K562 (cell line): Measurements from ENCODE around the gene RNF144A. TPM values are rescaled to one million over a fixed set of nuclear protein-coding genes. Genes with fewer than 3 reads are reported as not detected.

Experiments
- ARNT ChIP-seq, 2 experiments: fragments of 450-650 bp; IDR thresholded peaks; 2 replicates each; pipeline ENCODE4 v1.6.1; 2016; ENCODE audit warnings: mild to moderate bottlenecking in 1 of 2
- BRD9 ChIP-seq: fragments of 450-650 bp; IDR thresholded peaks from 2 replicates; pipeline ENCODE4 v1.6.1; 2018; ENCODE audit warnings: low read depth; ENCODE audit not compliant: partially characterized antibody
- HNRNPK ChIP-seq: fragments of 200-400 bp; formaldehyde crosslinking; IDR thresholded peaks from one replicate; pipeline ENCODE4 v1.6.1; 2018; ENCODE audit warnings: mild to moderate bottlenecking, low read depth, low read length; ENCODE audit not compliant: poor library complexity, severe bottlenecking
- MXI1 ChIP-seq: IDR thresholded peaks from 2 replicates; pipeline ENCODE4 v1.6.1; 2011; ENCODE audit warnings: low read depth, mild to moderate bottlenecking, improper control_type of control experiment, low read length
- NCOA2 ChIP-seq, 2 experiments: fragments of 450-650 bp; IDR thresholded peaks; 2 replicates each; pipeline ENCODE4 v1.6.1; 2018; ENCODE audit warnings: mild to moderate bottlenecking in 2 of 2, moderate library complexity in 1 of 2; ENCODE audit not compliant: partially characterized antibody in 2 of 2
- NELFE ChIP-seq: IDR thresholded peaks from 2 replicates; pipeline ENCODE4 v1.6.1; 2011; ENCODE audit warnings: mild to moderate bottlenecking; ENCODE audit not compliant: insufficient read depth, insufficient read length
- NR2F6 ChIP-seq: fragments of 450-650 bp; formaldehyde crosslinking; IDR thresholded peaks from 2 replicates; pipeline ENCODE4 v1.4.0; 2020; ENCODE audit warnings: mild to moderate bottlenecking
- NRF1 ChIP-seq, 2 experiments: fragments of 450-650 bp; IDR thresholded peaks in 1 of 2; conservative IDR thresholded peaks in 1 of 2; 2 replicates each; pipeline ENCODE4 v1.6.1; 2014; ENCODE audit warnings: mild to moderate bottlenecking in 2 of 2
- RAD51 ChIP-seq: fragments of 450-650 bp; IDR thresholded peaks from 2 replicates; pipeline ENCODE4 v1.7.1; 2016; ENCODE audit warnings: low read depth, mild to moderate bottlenecking, borderline replicate concordance
- REST ChIP-seq, 2 experiments: fragments of 450-650 bp; formaldehyde crosslinking in 1 of 2; IDR thresholded peaks; 2 replicates each; pipeline versions ENCODE4 v1.4.0 to v1.6.1; 2014 to 2020; ENCODE audit warnings: mild to moderate bottlenecking in 2 of 2, borderline replicate concordance in 1 of 2, low read depth in 1 of 2
- TARDBP ChIP-seq: fragments of 450-650 bp; IDR thresholded peaks from 2 replicates; pipeline ENCODE4 v1.6.1; 2016
- ZNF384 ChIP-seq: IDR thresholded peaks from 2 replicates; pipeline ENCODE4 v1.6.1; 2012; ENCODE audit warnings: low read depth, low read length, improper control_type of control experiment
- polyA plus RNA-seq, 8 experiments: library from polyadenylated mRNA; depleted of rRNA in 4 of 8; stranded (reverse) in 5 of 8; unstranded in 3 of 8; fragments of >200 nt; fragmentation: Nextera tagmentation in 2 of 8; fragmentation: Illumina TruSeq in 1 of 8; extraction: Ambion mirVana in 2 of 8; extraction: Trizol in 1 of 8; gene quantifications; 2 replicates each; pipeline versions ENCODE4 v1.2.1 to v1.2.3, GENCODE V29; 2011 to 2014; ENCODE audit warnings: inconsistent platforms in 1 of 8, missing spikeins in 1 of 8
- total RNA-seq, 7 experiments: library from RNA; depleted of rRNA in 6 of 7; stranded (reverse); fragments of >200 nt in 6 of 7; fragmentation: Illumina TruSeq in 2 of 7; extraction: Trizol in 2 of 7; gene quantifications; 2 replicates each; pipeline versions ENCODE4 v1.2.1 to v1.2.3, GENCODE V29; 2011 to 2021; ENCODE audit warnings: low replicate concordance in 1 of 7
- TF ChIP-seq, protein P1 (sequence below): sonication (generic); formaldehyde crosslinking; IDR thresholded peaks from 2 replicates; pipeline ENCODE4 v1.8.0; 2023; ENCODE audit warnings: mild to moderate bottlenecking, missing genetic modification reagents
- TF ChIP-seq, protein P2 (sequence below): fragments of 450-650 bp; IDR thresholded peaks from 2 replicates; pipeline ENCODE4 v1.6.1; 2016; ENCODE audit warnings: low read depth, mild to moderate bottlenecking, moderate library complexity

The RNF144A gene
- total and polyA plus RNA-seq, 9 of the 15 experiments (the other 6 are each of a cell fraction or from before 2014, with no cell fraction given) = 0.96 to 11.3 (median 6.2) TPM

GRCh38 chr2:7007846-7008741 is 90.9 kb downstream of the RNF144A start (continued):
- TF ChIP-seq REST (IDR thresholded peaks at IDR 0.05; ENCODE audit: borderline replicate concordance) (peak; percentile 79), REST (CRISPR knock-in tag; IDR thresholded peaks at IDR 0.05; ENCODE audit: low read depth) (no peak), TARDBP (0 out of 2 replicates have a peak, but pooled peaks have one; percentile 56), ZNF384 (0 out of 2 replicates have a peak, but pooled peaks have one; percentile 21), NCOA2 (IDR thresholded peaks at IDR 0.05; ENCODE audit: partially characterized antibody in 2 of 2) (no peak), NRF1 (conservative IDR thresholded peaks at IDR 0.05 in 1 of 2, IDR thresholded peaks at IDR 0.05 in 1 of 2) (peak; percentile 68 to 70), MXI1 (no peak), NR2F6 (CRISPR knock-in tag) (no peak), ARNT (IDR thresholded peaks at IDR 0.05) (0 out of 4 replicates have a peak, but pooled peaks of 1 of the 2 experiments have one; percentile 37), RAD51 (peak; percentile 81), BRD9 (no peak), NELFE (no peak), HNRNPK (no peak)
- TF ChIP-seq, protein P1, sequence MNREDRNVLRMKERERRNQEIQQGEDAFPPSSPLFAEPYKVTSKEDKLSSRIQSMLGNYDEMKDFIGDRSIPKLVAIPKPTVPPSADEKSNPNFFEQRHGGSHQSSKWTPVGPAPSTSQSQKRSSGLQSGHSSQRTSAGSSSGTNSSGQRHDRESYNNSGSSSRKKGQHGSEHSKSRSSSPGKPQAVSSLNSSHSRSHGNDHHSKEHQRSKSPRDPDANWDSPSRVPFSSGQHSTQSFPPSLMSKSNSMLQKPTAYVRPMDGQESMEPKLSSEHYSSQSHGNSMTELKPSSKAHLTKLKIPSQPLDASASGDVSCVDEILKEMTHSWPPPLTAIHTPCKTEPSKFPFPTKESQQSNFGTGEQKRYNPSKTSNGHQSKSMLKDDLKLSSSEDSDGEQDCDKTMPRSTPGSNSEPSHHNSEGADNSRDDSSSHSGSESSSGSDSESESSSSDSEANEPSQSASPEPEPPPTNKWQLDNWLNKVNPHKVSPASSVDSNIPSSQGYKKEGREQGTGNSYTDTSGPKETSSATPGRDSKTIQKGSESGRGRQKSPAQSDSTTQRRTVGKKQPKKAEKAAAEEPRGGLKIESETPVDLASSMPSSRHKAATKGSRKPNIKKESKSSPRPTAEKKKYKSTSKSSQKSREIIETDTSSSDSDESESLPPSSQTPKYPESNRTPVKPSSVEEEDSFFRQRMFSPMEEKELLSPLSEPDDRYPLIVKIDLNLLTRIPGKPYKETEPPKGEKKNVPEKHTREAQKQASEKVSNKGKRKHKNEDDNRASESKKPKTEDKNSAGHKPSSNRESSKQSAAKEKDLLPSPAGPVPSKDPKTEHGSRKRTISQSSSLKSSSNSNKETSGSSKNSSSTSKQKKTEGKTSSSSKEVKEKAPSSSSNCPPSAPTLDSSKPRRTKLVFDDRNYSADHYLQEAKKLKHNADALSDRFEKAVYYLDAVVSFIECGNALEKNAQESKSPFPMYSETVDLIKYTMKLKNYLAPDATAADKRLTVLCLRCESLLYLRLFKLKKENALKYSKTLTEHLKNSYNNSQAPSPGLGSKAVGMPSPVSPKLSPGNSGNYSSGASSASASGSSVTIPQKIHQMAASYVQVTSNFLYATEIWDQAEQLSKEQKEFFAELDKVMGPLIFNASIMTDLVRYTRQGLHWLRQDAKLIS (CRISPR knock-in tag) = peak; percentile 49; the same call in 1 of the 2 replicates
- TF ChIP-seq, protein P2, sequence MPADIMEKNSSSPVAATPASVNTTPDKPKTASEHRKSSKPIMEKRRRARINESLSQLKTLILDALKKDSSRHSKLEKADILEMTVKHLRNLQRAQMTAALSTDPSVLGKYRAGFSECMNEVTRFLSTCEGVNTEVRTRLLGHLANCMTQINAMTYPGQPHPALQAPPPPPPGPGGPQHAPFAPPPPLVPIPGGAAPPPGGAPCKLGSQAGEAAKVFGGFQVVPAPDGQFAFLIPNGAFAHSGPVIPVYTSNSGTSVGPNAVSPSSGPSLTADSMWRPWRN = peak; percentile 93
